Liver (tissue), 9 donors: Measurements from ENCODE around the gene NMNAT2. TPM values are rescaled to one million over a fixed set of nuclear protein-coding genes. Genes with fewer than 3 reads are reported as not detected.

ENCODE experiments used
- DNase-seq: peaks from one replicate; pipeline ENCODE4 v3.0.0-alpha.2; 2017; ENCODE audit warnings: low spot score
- H3K27ac ChIP-seq, 2 donors: one replicate each; pipeline ENCODE4 v1.7.0; 2013; ENCODE audit warnings: inconsistent platforms in 2 of 2, low read length in 2 of 2, control low read depth in 1 of 2, low read depth in 1 of 2, mild to moderate bottlenecking in 1 of 2
- H3K27me3 ChIP-seq, 4 donors: one replicate each; pipeline versions ENCODE4 v1.6.1 to v1.7.0; 2013; ENCODE audit warnings: low read length in 3 of 4, inconsistent platforms in 1 of 4, mild to moderate bottlenecking in 1 of 4, moderate library complexity in 1 of 4; ENCODE audit not compliant: control insufficient read depth in 4 of 4, insufficient read depth in 4 of 4
- H3K36me3 ChIP-seq, 4 donors: one replicate each; pipeline versions ENCODE4 v1.6.1 to v1.7.0; 2013; ENCODE audit warnings: low read length in 3 of 4, mild to moderate bottlenecking in 3 of 4, low read depth in 1 of 4, moderate library complexity in 1 of 4; ENCODE audit not compliant: control insufficient read depth in 4 of 4, insufficient read depth in 3 of 4
- H3K4me1 ChIP-seq, 4 donors: one replicate each; pipeline versions ENCODE4 v1.6.1 to v1.7.0; 2013; ENCODE audit warnings: low read length in 3 of 4, mild to moderate bottlenecking in 3 of 4, moderate library complexity in 1 of 4; ENCODE audit not compliant: control insufficient read depth in 4 of 4, insufficient read depth in 4 of 4
- H3K4me3 ChIP-seq, 3 donors: one replicate each; pipeline versions ENCODE4 v1.6.1 to v1.7.0; 2013; ENCODE audit warnings: low read length in 3 of 3, control low read depth in 1 of 3, low read depth in 1 of 3, mild to moderate bottlenecking in 1 of 3
- H3K9ac ChIP-seq, 2 donors: one replicate each; pipeline ENCODE4 v1.7.0; 2013; ENCODE audit warnings: low read length in 2 of 2, mild to moderate bottlenecking in 2 of 2, moderate library complexity in 2 of 2, control low read depth in 1 of 2, low read depth in 1 of 2
- H3K9me3 ChIP-seq, 4 donors: one replicate each; pipeline versions ENCODE4 v1.6.1 to v1.7.0; 2013; ENCODE audit warnings: low read length in 3 of 4; ENCODE audit not compliant: control insufficient read depth in 4 of 4
- EGR1 ChIP-seq, 2 donors: IDR thresholded peaks; 2 replicates each; pipeline ENCODE4 v1.6.1; 2016 to 2018; ENCODE audit warnings: antibody characterized with exemption in 2 of 2, low read depth in 2 of 2
- FOXA1 ChIP-seq: IDR thresholded peaks from 2 replicates; pipeline ENCODE4 v1.6.1; 2016; ENCODE audit warnings: antibody characterized with exemption
- FOXA2 ChIP-seq: IDR thresholded peaks from 2 replicates; pipeline ENCODE4 v1.6.1; 2016; ENCODE audit warnings: antibody characterized with exemption
- GABPA ChIP-seq, 2 donors: IDR thresholded peaks in 1 of 2; conservative IDR thresholded peaks in 1 of 2; 2 replicates each; pipeline ENCODE4 v1.6.1; 2016; ENCODE audit warnings: antibody characterized with exemption in 2 of 2, mild to moderate bottlenecking in 1 of 2, moderate library complexity in 1 of 2
- HNF4A ChIP-seq, 2 donors: conservative IDR thresholded peaks; 2 replicates each; pipeline ENCODE4 v1.6.1; 2016; ENCODE audit warnings: antibody characterized with exemption in 2 of 2, mild to moderate bottlenecking in 2 of 2
- HNF4G ChIP-seq: IDR thresholded peaks from 2 replicates; pipeline ENCODE4 v1.6.1; 2016; ENCODE audit warnings: antibody characterized with exemption
- JUND ChIP-seq, 2 donors: IDR thresholded peaks; 2 replicates each; pipeline ENCODE4 v1.6.1; 2016; ENCODE audit warnings: antibody characterized with exemption in 2 of 2
- NR2F2 ChIP-seq: IDR thresholded peaks from 2 replicates; pipeline ENCODE4 v1.6.1; 2016; ENCODE audit warnings: antibody characterized with exemption
- RAD21 ChIP-seq, 2 donors: IDR thresholded peaks; 2 replicates each; pipeline ENCODE4 v1.6.1; 2016; ENCODE audit warnings: antibody characterized with exemption in 2 of 2, mild to moderate bottlenecking in 2 of 2
- REST ChIP-seq: IDR thresholded peaks from 2 replicates; pipeline ENCODE4 v1.6.1; 2016; ENCODE audit warnings: antibody characterized with exemption, mild to moderate bottlenecking
- RXRA ChIP-seq, 2 donors: IDR thresholded peaks; 2 replicates each; pipeline ENCODE4 v1.6.1; 2017 to 2018; ENCODE audit warnings: antibody characterized with exemption in 2 of 2, mild to moderate bottlenecking in 1 of 2
- SP1 ChIP-seq: IDR thresholded peaks from 2 replicates; pipeline ENCODE4 v1.6.1; 2018; ENCODE audit warnings: antibody characterized with exemption, mild to moderate bottlenecking
- TAF1 ChIP-seq: conservative IDR thresholded peaks from 2 replicates; pipeline ENCODE4 v1.6.1; 2016; ENCODE audit warnings: antibody characterized with exemption, mild to moderate bottlenecking
- YY1 ChIP-seq: IDR thresholded peaks from 2 replicates; pipeline ENCODE4 v1.6.1; 2016; ENCODE audit warnings: antibody characterized with exemption, mild to moderate bottlenecking
- ZBTB33 ChIP-seq: IDR thresholded peaks from 2 replicates; pipeline ENCODE4 v1.6.1; 2016; ENCODE audit warnings: antibody characterized with exemption
- polyA plus RNA-seq, 2 donors: library from polyadenylated mRNA; stranded (reverse) in 1 of 2; unstranded in 1 of 2; fragments of 200-250 nt in 1 of 2; fragments of >200 nt in 1 of 2; fragmentation: Nextera tagmentation in 1 of 2; extraction: Ambion mirVana in 1 of 2; gene quantifications; one replicate each; pipeline versions ENCODE4 v1.2.1 to v1.2.3, GENCODE V29; 2013 to 2015
- total RNA-seq, 2 donors: library from RNA; depleted of rRNA; stranded (reverse); fragments of >200 nt; gene quantifications; one replicate each; pipeline ENCODE4 v1.2.3, GENCODE V29; 2014
- TF ChIP-seq, protein P1 (sequence below): IDR thresholded peaks from 2 replicates; pipeline ENCODE4 v1.6.1; 2016; ENCODE audit warnings: antibody characterized with exemption
- TF ChIP-seq, protein P2 (sequence below): IDR thresholded peaks from 2 replicates; pipeline ENCODE4 v1.6.1; 2016; ENCODE audit warnings: antibody characterized with exemption
- TF ChIP-seq, protein P3 (sequence below): fragments of 150-350 bp; IDR thresholded peaks from 2 replicates; pipeline ENCODE4 v1.5.1; 2017; ENCODE audit warnings: improper control_type of control experiment, low read depth, low read length; ENCODE audit not compliant: missing input control
- donor health status: healthy.
- donor health status: healthy.
- donor health status: healthy.
- donor health status: healthy.
- donor health status: healthy.

Gene NMNAT2
- total and polyA plus RNA-seq, 4 donors: under 0.01 to 0.07 (median 0.05) TPM; not detected in 1

DNA sequence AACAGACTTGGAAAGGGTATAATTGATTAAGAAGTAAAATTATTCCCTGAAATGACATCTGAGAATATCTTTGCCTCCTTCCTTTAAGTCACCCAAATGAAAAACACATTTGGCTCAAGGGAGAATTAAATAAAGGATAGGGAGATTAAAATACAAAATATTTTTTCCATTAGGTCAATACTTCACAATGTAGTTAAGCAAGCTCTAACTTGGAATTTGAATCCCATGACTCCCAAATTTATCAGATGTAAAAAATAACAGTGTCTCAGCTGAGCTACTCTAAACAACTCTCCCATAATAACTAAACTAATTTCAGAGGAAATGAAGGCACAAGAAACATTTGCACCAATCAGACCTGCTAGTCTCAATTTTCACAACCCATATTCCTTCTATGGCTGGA is 6.5 kb upstream of the NMNAT2 start:
- Histone ChIP-seq H3K4me1 (no peaks in the 10 kb centered on the region), H3K36me3 (no peaks in the 10 kb centered on the region), H3K27ac (no peak overlapping the region), H3K27me3 (no peaks in the 10 kb centered on the region), H3K9ac (no peak overlapping the region), H3K4me3 (no peak overlapping the region), H3K9me3 (peaks cover 0 to 2% (median 0%) of the 10 kb centered on the region in 4 donors)
- TF ChIP-seq TAF1 (no peak), YY1 (no peak), GABPA (IDR thresholded peaks at IDR 0.05 in 1 of 2, conservative IDR thresholded peaks at IDR 0.05 in 1 of 2) (no peak), NR2F2 (no peak), FOXA1 (no peak), RAD21 (IDR thresholded peaks at IDR 0.05) (no peak), SP1 (no peak), REST (no peak), FOXA2 (no peak), JUND (IDR thresholded peaks at IDR 0.05) (no peak), HNF4G (no peak), ZBTB33 (no peak), RXRA (IDR thresholded peaks at IDR 0.05) (no peak), HNF4A (conservative IDR thresholded peaks at IDR 0.05) (no peak), EGR1 (IDR thresholded peaks at IDR 0.05; ENCODE audit: low read depth in 2 of 2) (no peak)
- TF ChIP-seq, protein P1, sequence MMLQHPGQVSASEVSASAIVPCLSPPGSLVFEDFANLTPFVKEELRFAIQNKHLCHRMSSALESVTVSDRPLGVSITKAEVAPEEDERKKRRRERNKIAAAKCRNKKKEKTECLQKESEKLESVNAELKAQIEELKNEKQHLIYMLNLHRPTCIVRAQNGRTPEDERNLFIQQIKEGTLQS: no peak
- TF ChIP-seq, protein P2, sequence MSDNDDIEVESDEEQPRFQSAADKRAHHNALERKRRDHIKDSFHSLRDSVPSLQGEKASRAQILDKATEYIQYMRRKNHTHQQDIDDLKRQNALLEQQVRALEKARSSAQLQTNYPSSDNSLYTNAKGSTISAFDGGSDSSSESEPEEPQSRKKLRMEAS: no peak
- TF ChIP-seq, protein P3, sequence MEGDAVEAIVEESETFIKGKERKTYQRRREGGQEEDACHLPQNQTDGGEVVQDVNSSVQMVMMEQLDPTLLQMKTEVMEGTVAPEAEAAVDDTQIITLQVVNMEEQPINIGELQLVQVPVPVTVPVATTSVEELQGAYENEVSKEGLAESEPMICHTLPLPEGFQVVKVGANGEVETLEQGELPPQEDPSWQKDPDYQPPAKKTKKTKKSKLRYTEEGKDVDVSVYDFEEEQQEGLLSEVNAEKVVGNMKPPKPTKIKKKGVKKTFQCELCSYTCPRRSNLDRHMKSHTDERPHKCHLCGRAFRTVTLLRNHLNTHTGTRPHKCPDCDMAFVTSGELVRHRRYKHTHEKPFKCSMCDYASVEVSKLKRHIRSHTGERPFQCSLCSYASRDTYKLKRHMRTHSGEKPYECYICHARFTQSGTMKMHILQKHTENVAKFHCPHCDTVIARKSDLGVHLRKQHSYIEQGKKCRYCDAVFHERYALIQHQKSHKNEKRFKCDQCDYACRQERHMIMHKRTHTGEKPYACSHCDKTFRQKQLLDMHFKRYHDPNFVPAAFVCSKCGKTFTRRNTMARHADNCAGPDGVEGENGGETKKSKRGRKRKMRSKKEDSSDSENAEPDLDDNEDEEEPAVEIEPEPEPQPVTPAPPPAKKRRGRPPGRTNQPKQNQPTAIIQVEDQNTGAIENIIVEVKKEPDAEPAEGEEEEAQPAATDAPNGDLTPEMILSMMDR: no peak
- DNase-seq: no peak
